Measurements from ENCODE around the gene ZDHHC14. TPM values are rescaled to one million over a fixed set of nuclear protein-coding genes. Genes with fewer than 3 reads are reported as not detected.

The ZDHHC14 gene
- polyA plus RNA-seq, 3 donors, result 19.1 to 24.5 (median 21.2) TPM

GRCh38 chr6:157487110-157487773, 106.3 kb downstream of the ZDHHC14 start:
- DNase-seq, result no peak

GRCh38 chr6:157488058-157488457, 107.1 kb downstream of the ZDHHC14 start:
- no peak for DNase-seq

GRCh38 chr6:157488716-157489118, 107.7 kb downstream of the ZDHHC14 start:
- DNase-seq, result no peak

GRCh38 chr6:157490611-157491269, 109.8 kb downstream of the ZDHHC14 start:
- no peak for DNase-seq

- no peak for DNase-seq
These were observed 110.7 kb downstream of the ZDHHC14 start for GRCh38 chr6:157491571-157492232.

- DNase-seq, result no peak
These were observed 111.3 kb downstream of the ZDHHC14 start for GRCh38 chr6:157492249-157492648.

GRCh38 chr6:157492741-157493140, 111.8 kb downstream of the ZDHHC14 start:
- no peak for DNase-seq

- no peak for DNase-seq
These were observed 112.2 kb downstream of the ZDHHC14 start for GRCh38 chr6:157493173-157493572.

GRCh38 chr6:157493576-157493975, 112.6 kb downstream of the ZDHHC14 start:
- DNase-seq, result no peak

GRCh38 chr6:157494132-157494710, 113.2 kb downstream of the ZDHHC14 start:
- no peak for DNase-seq

GRCh38 chr6:157496534-157497095, 115.6 kb downstream of the ZDHHC14 start:
- no peak for DNase-seq

GRCh38 chr6:157497579-157497978, 116.6 kb downstream of the ZDHHC14 start:
- no peak for DNase-seq

- no peak for DNase-seq
These were observed 117.8 kb downstream of the ZDHHC14 start for GRCh38 chr6:157498817-157499216.

- DNase-seq, result no peak
These were observed 119.0 kb downstream of the ZDHHC14 start for GRCh38 chr6:157500022-157500421.

GRCh38 chr6:157503018-157503747, 122.2 kb downstream of the ZDHHC14 start:
- DNase-seq, result no peak

- no peak for DNase-seq
These were observed 125.0 kb downstream of the ZDHHC14 start for GRCh38 chr6:157505912-157506491.

- DNase-seq, result no peak
These were observed 129.6 kb downstream of the ZDHHC14 start for GRCh38 chr6:157510323-157511188.

- DNase-seq, result no peak
These were observed 130.8 kb downstream of the ZDHHC14 start for GRCh38 chr6:157511682-157512381.

GRCh38 chr6:157512382-157512682, 131.3 kb downstream of the ZDHHC14 start:
- DNase-seq, result no peak
